Measurements from ENCODE around the gene RACGAP1.

- TF ChIP-seq POLR2AphosphoS5 (IDR thresholded peaks at IDR 0.05), result no peak
- TF ChIP-seq CTCF (IDR thresholded peaks at IDR 0.05), result no peak
Observed at GRCh38 chr12:49961993-49962764, 63.1 kb downstream of the RACGAP1 start.

Data from gastroesophageal sphincter (tissue), 3 donors.